SK-N-SH (cell line): ENCODE data around the gene FXYD2. TPM values are rescaled to one million over a fixed set of nuclear protein-coding genes. Genes with fewer than 3 reads are reported as not detected.

ENCODE experiments used
- CTCF ChIA-PET: fragments of 300-600, 350-600 bp; formaldehyde crosslinking; extraction: SDS; loops from one replicate; lab custom pipeline; 2021; lab: Yijun Ruan, JAX
- POLR2A ChIA-PET: fragments of 350-600 bp; sonication (Branson Sonifier 250); formaldehyde crosslinking; extraction: SDS; loops from one replicate; lab custom pipeline; 2020; ENCODE audit warnings: antibody characterized with exemption, inconsistent platforms; lab: Yijun Ruan, JAX
- DNase-seq: peaks from one replicate; pipeline ENCODE4 v3.0.0; 2012
- H2AFZ ChIP-seq: fragments of 200-600 bp; sonication (generic); 2 replicates; pipeline ENCODE4 v1.8.1; 2016; ENCODE audit warnings: antibody characterized with exemption, mild to moderate bottlenecking, low read depth
- H3F3A ChIP-seq: fragments of 200-600 bp; sonication (generic); replicated peaks from 2 replicates; pipeline ENCODE3; 2016; ENCODE audit warnings: antibody characterized with exemption, mild to moderate bottlenecking; ENCODE audit not compliant: insufficient read depth
- H3K27ac ChIP-seq, 2 experiments: fragments of 200-500 bp in 1 of 2; fragments of 200-600 bp in 1 of 2; sonication (Bioruptor generic) in 1 of 2; sonication (generic), shearing (Covaris generic) in 1 of 2; 2 replicates each; pipeline versions ENCODE4 v1.5.1 to v1.6.1; 2014 to 2016; ENCODE audit warnings: low read depth in 2 of 2, inconsistent platforms in 1 of 2, low read length in 1 of 2, mild to moderate bottlenecking in 1 of 2, mixed read lengths in 1 of 2
- H3K27me3 ChIP-seq: fragments of 200-600 bp; sonication (generic), shearing (Covaris generic); 2 replicates; pipeline ENCODE4 v1.6.1; 2016; ENCODE audit warnings: mixed run types; ENCODE audit not compliant: insufficient read depth
- H3K36me3 ChIP-seq, 2 experiments: fragments of 200-500 bp in 1 of 2; fragments of 200-600 bp in 1 of 2; sonication (Bioruptor generic) in 1 of 2; sonication (generic) in 1 of 2; replicated peaks in 1 of 2; 2 replicates each; pipeline versions ENCODE3 to v1.5.1; 2014 to 2016; ENCODE audit warnings: low read length in 1 of 2, mild to moderate bottlenecking in 1 of 2; ENCODE audit not compliant: insufficient read depth in 2 of 2, control insufficient read depth in 1 of 2
- H3K4me1 ChIP-seq, 2 experiments: fragments of 200-500 bp in 1 of 2; fragments of 200-600 bp in 1 of 2; sonication (Bioruptor generic) in 1 of 2; sonication (generic), shearing (Covaris generic) in 1 of 2; 2 replicates each; pipeline versions ENCODE4 v1.5.1 to v1.6.1; 2014 to 2016; ENCODE audit warnings: low read depth in 1 of 2, low read length in 1 of 2, mixed run types in 1 of 2; ENCODE audit not compliant: insufficient read depth in 2 of 2, control insufficient read depth in 1 of 2
- H3K4me2 ChIP-seq: fragments of 200-600 bp; sonication (generic), shearing (Covaris generic); 2 replicates; pipeline ENCODE4 v1.6.1; 2017; ENCODE audit warnings: mixed run types
- H3K4me3 ChIP-seq, 2 experiments: fragments of 200-500 bp in 1 of 2; fragments of 200-600 bp in 1 of 2; sonication (Bioruptor generic) in 1 of 2; sonication (generic), shearing (Covaris generic) in 1 of 2; 2 replicates each; pipeline versions ENCODE4 v1.5.1 to v1.8.1; 2014 to 2016; ENCODE audit warnings: low read depth in 2 of 2, inconsistent platforms in 1 of 2, low read length in 1 of 2, mild to moderate bottlenecking in 1 of 2, mixed read lengths in 1 of 2, moderate library complexity in 1 of 2
- H3K79me2 ChIP-seq: fragments of 200-600 bp; sonication (generic); 2 replicates; pipeline ENCODE4 v1.8.1; 2017; ENCODE audit warnings: mild to moderate bottlenecking; ENCODE audit not compliant: insufficient read depth
- H3K9ac ChIP-seq: fragments of 200-600 bp; sonication (generic); 2 replicates; pipeline ENCODE4 v1.6.1; 2017; ENCODE audit warnings: mixed run types
- H3K9me2 ChIP-seq: fragments of 200-600 bp; sonication (generic); 2 replicates; pipeline ENCODE4 v1.6.1; 2017; ENCODE audit warnings: mixed run types
- H3K9me3 ChIP-seq: fragments of 200-600 bp; sonication (generic); 2 replicates; pipeline ENCODE4 v1.6.1; 2017; ENCODE audit warnings: mixed run types, mild to moderate bottlenecking, moderate library complexity
- H4K20me1 ChIP-seq: fragments of 200-600 bp; sonication (generic); 2 replicates; pipeline ENCODE4 v1.6.1; 2017; ENCODE audit warnings: mild to moderate bottlenecking, mixed run types; ENCODE audit not compliant: insufficient read depth
- CHD2 ChIP-seq: fragments of 150-350 bp; IDR thresholded peaks from 2 replicates; pipeline ENCODE4 v1.6.1; 2018; ENCODE audit warnings: low read length; ENCODE audit not compliant: partially characterized antibody
- ELF1 ChIP-seq: IDR thresholded peaks from 2 replicates; pipeline ENCODE4 v1.4.0; 2012
- NFIC ChIP-seq: IDR thresholded peaks from 2 replicates; pipeline ENCODE4 v1.4.0; 2012; ENCODE audit warnings: borderline replicate concordance
- NRF1 ChIP-seq: IDR thresholded peaks from 2 replicates; pipeline ENCODE4 v1.6.1; 2012; ENCODE audit warnings: low read depth, mild to moderate bottlenecking, low read length
- PBX3 ChIP-seq: IDR thresholded peaks from 2 replicates; pipeline ENCODE4; 2012
- POLR2AphosphoS5 ChIP-seq: IDR thresholded peaks from 2 replicates; pipeline ENCODE4 v1.6.1; 2012; ENCODE audit warnings: low read depth, low read length
- RAD21 ChIP-seq: IDR thresholded peaks from 2 replicates; pipeline ENCODE4 v1.6.1; 2012; ENCODE audit warnings: mild to moderate bottlenecking, low read length
- RCOR1 ChIP-seq: fragments of 150-350 bp; IDR thresholded peaks from 2 replicates; pipeline ENCODE4 v1.6.1; 2017; ENCODE audit warnings: antibody characterized with exemption, low read length
- RFX5 ChIP-seq: IDR thresholded peaks from 2 replicates; pipeline ENCODE4 v1.6.1; 2012; ENCODE audit warnings: mild to moderate bottlenecking, improper control_type of control experiment, low read length
- SIN3A ChIP-seq: IDR thresholded peaks from 2 replicates; pipeline ENCODE4 v1.6.1; 2012; ENCODE audit warnings: low read depth, mild to moderate bottlenecking, low read length, moderate library complexity, borderline replicate concordance
- SMC3 ChIP-seq: IDR thresholded peaks from 2 replicates; pipeline ENCODE4 v1.6.1; 2012; ENCODE audit warnings: low read depth, low read length, improper control_type of control experiment
- TCF12 ChIP-seq: IDR thresholded peaks from 2 replicates; pipeline ENCODE4 v1.4.0; 2012
- TEAD4 ChIP-seq: IDR thresholded peaks from 2 replicates; pipeline ENCODE4 v1.4.0; 2012; ENCODE audit warnings: mild to moderate bottlenecking, borderline replicate concordance; ENCODE audit not compliant: insufficient read depth
- USF1 ChIP-seq: IDR thresholded peaks from 2 replicates; pipeline ENCODE4 v1.4.0; 2012; ENCODE audit warnings: low read depth, borderline replicate concordance
- USF2 ChIP-seq: fragments of 150-350 bp; IDR thresholded peaks from 2 replicates; pipeline ENCODE4 v1.6.1; 2017; ENCODE audit warnings: antibody characterized with exemption, low read length, low read depth, borderline replicate concordance
- ZBTB33 ChIP-seq: IDR thresholded peaks from 2 replicates; pipeline ENCODE4 v1.4.0; 2012; ENCODE audit warnings: low read depth, borderline replicate concordance
- WGBS: methylation state at CpG from one replicate; pipeline ENCODE4 v1.1.6; 2017; ENCODE audit warnings: low lambda C conversion rate; 5-methylcytosine and 5-hydroxymethylcytosine counted together
- polyA plus RNA-seq, 3 experiments: library from polyadenylated mRNA; depleted of rRNA; stranded (reverse); fragments of >200 nt; gene quantifications; 2 replicates each; pipeline ENCODE4 v1.2.3, GENCODE V29; 2012

Gene FXYD2
- polyA plus RNA-seq, 1 of the 3 experiments (the other 2 are of a cell fraction) = not detected

GRCh38 chr11:117859061-117859460, 34.5 kb upstream of the FXYD2 start:
- no peak overlapping the region for H3K4me3 ChIP-seq
- peaks cover 0 to 20% of the 10 kb centered on the region in 2 experiments; a peak in 2 of 4 replicates for H3K4me1 ChIP-seq
- H3K9me2 ChIP-seq = no peaks in the 10 kb centered on the region
- POLR2A ChIA-PET = no interaction called here
- H2AFZ ChIP-seq = no peak overlapping the region
- H3F3A ChIP-seq = no peaks in the 10 kb centered on the region
- WGBS = 49% methylated on average over 6 of the region's 10 CpGs
- TF ChIP-seq TCF12 = no peak
- no peak for TF ChIP-seq CHD2
- no peak for TF ChIP-seq RAD21
- TF ChIP-seq POLR2AphosphoS5 = no peak
- TF ChIP-seq TEAD4 = no peak
- TF ChIP-seq USF1 = no peak
- no peak for TF ChIP-seq ZBTB33
- no peak for TF ChIP-seq RCOR1
- TF ChIP-seq ELF1 = no peak
- TF ChIP-seq SMC3 = no peak
- TF ChIP-seq SIN3A = no peak
- no peak for TF ChIP-seq NFIC
- no peak for TF ChIP-seq PBX3
- TF ChIP-seq NRF1 = no peak
- no peak for TF ChIP-seq USF2
- TF ChIP-seq RFX5 = no peak
- TF ChIP-seq, all 33 proteins: peak for 0
- H3K4me2 ChIP-seq = no peak overlapping the region
- no peaks in the 10 kb centered on the region for H4K20me1 ChIP-seq
- H3K27ac ChIP-seq = no peak overlapping the region
- no peaks in the 10 kb centered on the region for H3K36me3 ChIP-seq
- no peaks in the 10 kb centered on the region for H3K79me2 ChIP-seq
- CTCF ChIA-PET = interaction anchor here (1.4 to 4.2 kb wide), 3 partner anchors 88 to 433 kb away, joined by 5 to 36 read pairs (median 8); no protein-coding TSS in a partner anchor
- no peak overlapping the region for H3K9ac ChIP-seq
- H3K9me3 ChIP-seq = no peaks in the 10 kb centered on the region
- no peaks in the 10 kb centered on the region; the same call in 1 of the 2 replicates for H3K27me3 ChIP-seq
- no peak for DNase-seq
